ENCODE data around the gene SORCS1. TPM values are rescaled to one million over a fixed set of nuclear protein-coding genes. Genes with fewer than 3 reads are reported as not detected.

Gene SORCS1
- total RNA-seq, 1 experiment from 2014 or later = 1.7 TPM

DNA sequence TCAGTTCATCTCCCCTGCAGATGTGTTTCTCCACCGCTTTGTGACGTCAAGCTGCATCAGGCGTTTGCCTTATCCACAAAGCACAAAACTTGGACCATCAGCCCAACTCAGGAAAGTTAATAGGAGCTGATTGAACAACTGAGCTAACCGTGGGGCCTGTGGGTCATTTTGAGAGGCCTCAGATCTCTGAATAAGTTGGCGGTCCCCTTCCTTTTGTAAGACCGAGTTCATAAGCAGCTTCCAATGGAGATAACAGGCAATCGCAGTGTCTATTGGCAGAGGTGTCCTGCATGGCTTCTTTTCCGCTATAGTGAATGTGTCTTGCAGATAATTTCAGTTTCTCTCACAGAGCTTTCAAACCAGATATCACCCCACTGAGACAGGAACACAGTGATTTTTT is 154.0 kb downstream of the SORCS1 start:
- peaks cover 32 to 37% of the 10 kb centered on the region in 2 experiments for H3K4me1 Mint-ChIP-seq
- no peak overlapping the region for H2BK20ac ChIP-seq (ENCODE audit: low read depth, low read length, poor library complexity, severe bottlenecking)
- H3K23ac ChIP-seq (ENCODE audit: insufficient read length, low read depth, low read length) = no peak overlapping the region
- no peak overlapping the region for H3K56ac ChIP-seq (ENCODE audit: insufficient read length, low read depth, low read length)
- no peak for DNase-seq
- no peaks in the 10 kb centered on the region for H3K23me2 ChIP-seq (ENCODE audit: insufficient read length, low read depth, low read length, poor library complexity, severe bottlenecking)
- H3K4me3 Mint-ChIP-seq = no peak overlapping the region
- H3K27me3 Mint-ChIP-seq (ENCODE audit: low read depth) = no peaks in the 10 kb centered on the region
- peaks cover 2% of the 10 kb centered on the region; the same call in 1 of the 2 replicates for H3K4me1 ChIP-seq (ENCODE audit: insufficient read depth, low read length)
- H3T11ph ChIP-seq (ENCODE audit: low read length) = no peak overlapping the region
- no peak overlapping the region for H2BK15ac ChIP-seq (ENCODE audit: low read depth, low read length)
- H4K20me1 ChIP-seq (ENCODE audit: control insufficient read depth, insufficient read depth, insufficient read length) = no peaks in the 10 kb centered on the region
- H2AFZ ChIP-seq (ENCODE audit: low read length) = no peak overlapping the region
- no peak overlapping the region for H2AK5ac ChIP-seq (ENCODE audit: insufficient read length, low read length)
- H3K79me1 ChIP-seq (ENCODE audit: insufficient read depth, low read depth, low read length, poor library complexity, severe bottlenecking) = no peaks in the 10 kb centered on the region
- TF ChIP-seq, protein P1, sequence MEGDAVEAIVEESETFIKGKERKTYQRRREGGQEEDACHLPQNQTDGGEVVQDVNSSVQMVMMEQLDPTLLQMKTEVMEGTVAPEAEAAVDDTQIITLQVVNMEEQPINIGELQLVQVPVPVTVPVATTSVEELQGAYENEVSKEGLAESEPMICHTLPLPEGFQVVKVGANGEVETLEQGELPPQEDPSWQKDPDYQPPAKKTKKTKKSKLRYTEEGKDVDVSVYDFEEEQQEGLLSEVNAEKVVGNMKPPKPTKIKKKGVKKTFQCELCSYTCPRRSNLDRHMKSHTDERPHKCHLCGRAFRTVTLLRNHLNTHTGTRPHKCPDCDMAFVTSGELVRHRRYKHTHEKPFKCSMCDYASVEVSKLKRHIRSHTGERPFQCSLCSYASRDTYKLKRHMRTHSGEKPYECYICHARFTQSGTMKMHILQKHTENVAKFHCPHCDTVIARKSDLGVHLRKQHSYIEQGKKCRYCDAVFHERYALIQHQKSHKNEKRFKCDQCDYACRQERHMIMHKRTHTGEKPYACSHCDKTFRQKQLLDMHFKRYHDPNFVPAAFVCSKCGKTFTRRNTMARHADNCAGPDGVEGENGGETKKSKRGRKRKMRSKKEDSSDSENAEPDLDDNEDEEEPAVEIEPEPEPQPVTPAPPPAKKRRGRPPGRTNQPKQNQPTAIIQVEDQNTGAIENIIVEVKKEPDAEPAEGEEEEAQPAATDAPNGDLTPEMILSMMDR (conservative IDR thresholded peaks at IDR 0.05) = no peak
- H2BK120ac ChIP-seq (ENCODE audit: low read depth, low read length, poor library complexity, severe bottlenecking) = no peak overlapping the region
- no peak overlapping the region for H4K5ac ChIP-seq (ENCODE audit: insufficient read length, low read depth, low read length)
- H3K27ac ChIP-seq (ENCODE audit: insufficient read length, low read depth, low read length) = no peak overlapping the region
- H3K9ac ChIP-seq (ENCODE audit: extremely low read depth, insufficient read length, low read length) = no peak overlapping the region
- H4K91ac ChIP-seq (ENCODE audit: insufficient read length, low read depth, low read length) = no peak overlapping the region
- H3K27ac Mint-ChIP-seq = no peak overlapping the region; a peak in 1 of 7 replicates
- no peaks in the 10 kb centered on the region for H3K27me3 ChIP-seq (ENCODE audit: insufficient read depth, low read length)
- H3K36me3 Mint-ChIP-seq (ENCODE audit: insufficient read depth in 1 of 3, low read depth in 3 of 3) = peaks cover 0 to 8% (median 3%) of the 10 kb centered on the region in 3 experiments; a peak in 2 of 7 replicates
- H3K14ac ChIP-seq (ENCODE audit: insufficient read depth, low read length) = no peak overlapping the region
- no peak overlapping the region for H4K8ac ChIP-seq (replicated peaks; ENCODE audit: insufficient read length, low read depth, low read length)
- H2BK5ac ChIP-seq (ENCODE audit: insufficient read length, low read length) = no peak overlapping the region
- no peaks in the 10 kb centered on the region for H3K9me3 ChIP-seq (ENCODE audit: control insufficient read depth, low read depth, low read length)
- H3K4me2 ChIP-seq (ENCODE audit: insufficient read depth, insufficient read length, low read length) = no peak overlapping the region
- H3K4ac ChIP-seq (ENCODE audit: low read depth, low read length) = no peak overlapping the region
- H3K18ac ChIP-seq (ENCODE audit: insufficient read length, low read depth, low read length) = no peak overlapping the region
- no CpG with 5 or more reads among the region's 8 CpGs for WGBS (ENCODE audit: extremely low coverage, insufficient read length, low lambda C conversion rate)
- H3K9me3 Mint-ChIP-seq = peaks cover 0 to 2% of the 10 kb centered on the region in 2 experiments; a peak in 1 of 5 replicates
- H2BK12ac ChIP-seq (ENCODE audit: insufficient read length, low read depth, low read length) = no peak overlapping the region
- no peaks in the 10 kb centered on the region for H3K79me2 ChIP-seq (ENCODE audit: insufficient read depth, low read length)

Measured in H9 (cell line).